ENCODE data around the gene SCG2. TPM values are rescaled to one million over a fixed set of nuclear protein-coding genes. Genes with fewer than 3 reads are reported as not detected.

The SCG2 gene
- total and polyA plus RNA-seq, 2 donors (not counting 1 experiment from before 2014, with no cell fraction given), result 0.66 to 2.9 TPM

DNA sequence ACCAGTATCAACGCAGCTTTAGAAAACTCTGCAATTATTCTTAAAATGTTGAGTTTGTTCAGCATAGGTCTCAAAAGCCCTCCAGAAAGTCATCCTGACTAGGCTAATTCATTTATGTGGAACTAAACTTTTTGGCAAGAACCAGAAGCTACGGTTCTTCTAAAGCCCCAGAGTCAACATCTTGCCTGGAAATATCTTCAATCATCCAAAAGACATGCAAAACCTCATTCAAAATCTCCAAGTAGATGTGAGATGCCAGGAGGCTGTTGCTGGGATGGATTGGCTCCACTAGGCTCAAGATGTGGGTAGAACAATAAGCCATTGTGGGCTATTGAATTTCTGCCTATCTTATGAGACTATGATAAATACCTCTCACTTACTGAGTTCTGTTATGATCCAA is 2.1 kb upstream of the SCG2 start:
- no peak overlapping the region for H3K4me3 ChIP-seq (replicated peaks in 1 of 4; ENCODE audit: control extremely low read depth in 1 of 4, insufficient read depth in 1 of 4, low read depth in 3 of 4, low read length in 4 of 4)
- no peaks in the 10 kb centered on the region for H3K9me3 ChIP-seq (ENCODE audit: control insufficient read depth, insufficient read depth, low read depth, low read length)
- H3K4me2 ChIP-seq (ENCODE audit: extremely low read depth, insufficient read depth, low read length), result no peak overlapping the region
- H2AFZ ChIP-seq (ENCODE audit: low read length), result no peak overlapping the region
- no peaks in the 10 kb centered on the region for H3K4me1 ChIP-seq (ENCODE audit: control insufficient read depth, extremely low read depth, insufficient read depth, low read length)
- no peaks in the 10 kb centered on the region for H3K36me3 ChIP-seq (ENCODE audit: control insufficient read depth, insufficient read depth, low read length)
- DNase-seq (ENCODE audit: low read depth in 2 of 2), result peak in 1 of 2 donors; percentile 68
- H3K9ac ChIP-seq (ENCODE audit: insufficient read depth, low read length), result no peak overlapping the region
- H4K20me1 ChIP-seq (ENCODE audit: control insufficient read depth, extremely low read depth, insufficient read depth, low read length), result no peaks in the 10 kb centered on the region
- no peak overlapping the region for H3K27ac ChIP-seq (ENCODE audit: insufficient read depth, low read length)
- TF ChIP-seq EZH2 (IDR thresholded peaks at IDR 0.05; ENCODE audit: low read length, missing control alignments) (no peak), CTCF (conservative IDR thresholded peaks at IDR 0.05 in 1 of 2, IDR thresholded peaks at IDR 0.05 in 1 of 2; ENCODE audit: low read depth in 1 of 2, low read length in 2 of 2) (no peak)
- H3K79me2 ChIP-seq (ENCODE audit: control insufficient read depth, insufficient read depth, low read length), result no peaks in the 10 kb centered on the region
- no peaks in the 10 kb centered on the region for H3K27me3 ChIP-seq (ENCODE audit: control insufficient read depth, insufficient read depth, low read length)

- Histone ChIP-seq H3K4me1 (ENCODE audit: control insufficient read depth, extremely low read depth, insufficient read depth, low read length) (peaks cover 5% of the 10 kb centered on the region), H3K9me3 (ENCODE audit: control insufficient read depth, insufficient read depth, low read depth, low read length) (no peaks in the 10 kb centered on the region), H3K36me3 (ENCODE audit: control insufficient read depth, insufficient read depth, low read length) (no peaks in the 10 kb centered on the region), H3K27me3 (ENCODE audit: control insufficient read depth, insufficient read depth, low read length) (no peaks in the 10 kb centered on the region), H2AFZ (ENCODE audit: low read length) (no peak overlapping the region), H4K20me1 (ENCODE audit: control insufficient read depth, extremely low read depth, insufficient read depth, low read length) (no peaks in the 10 kb centered on the region), H3K79me2 (ENCODE audit: control insufficient read depth, insufficient read depth, low read length) (no peaks in the 10 kb centered on the region), H3K4me3 (replicated peaks in 1 of 4; ENCODE audit: control extremely low read depth in 1 of 4, insufficient read depth in 1 of 4, low read depth in 3 of 4, low read length in 4 of 4) (no peak overlapping the region), H3K4me2 (ENCODE audit: extremely low read depth, insufficient read depth, low read length) (no peak overlapping the region), H3K27ac (ENCODE audit: insufficient read depth, low read length) (no peak overlapping the region), H3K9ac (ENCODE audit: insufficient read depth, low read length) (no peak overlapping the region)
- TF ChIP-seq CTCF (conservative IDR thresholded peaks at IDR 0.05 in 1 of 2, IDR thresholded peaks at IDR 0.05 in 1 of 2; ENCODE audit: low read depth in 1 of 2, low read length in 2 of 2) (no peak), EZH2 (IDR thresholded peaks at IDR 0.05; ENCODE audit: low read length, missing control alignments) (no peak)
- DNase-seq (ENCODE audit: low read depth in 2 of 2), result peak in 1 of 2 donors; percentile 42
These were observed 811 bp upstream of the SCG2 start for GRCh38 chr2:223602972-223603371.

GRCh38 chr2:223601018-223601417 is 1.1 kb downstream of the SCG2 start:
- H3K9ac ChIP-seq (ENCODE audit: insufficient read depth, low read length), result no peak overlapping the region
- no peak for DNase-seq (ENCODE audit: low read depth in 2 of 2)
- peak overlapping the region in 1 of 4 experiments; percentile 73 for H3K4me3 ChIP-seq (replicated peaks in 1 of 4; ENCODE audit: control extremely low read depth in 1 of 4, insufficient read depth in 1 of 4, low read depth in 3 of 4, low read length in 4 of 4)
- H3K4me2 ChIP-seq (ENCODE audit: extremely low read depth, insufficient read depth, low read length), result no peak overlapping the region
- TF ChIP-seq CTCF (conservative IDR thresholded peaks at IDR 0.05 in 1 of 2, IDR thresholded peaks at IDR 0.05 in 1 of 2; ENCODE audit: low read depth in 1 of 2, low read length in 2 of 2) (no peak), EZH2 (IDR thresholded peaks at IDR 0.05; ENCODE audit: low read length, missing control alignments) (no peak)
- H3K27ac ChIP-seq (ENCODE audit: insufficient read depth, low read length), result no peak overlapping the region
- no peak overlapping the region for H2AFZ ChIP-seq (ENCODE audit: low read length)
- peaks cover 5% of the 10 kb centered on the region for H3K4me1 ChIP-seq (ENCODE audit: control insufficient read depth, extremely low read depth, insufficient read depth, low read length)
- H3K9me3 ChIP-seq (ENCODE audit: control insufficient read depth, insufficient read depth, low read depth, low read length), result no peaks in the 10 kb centered on the region
- H4K20me1 ChIP-seq (ENCODE audit: control insufficient read depth, extremely low read depth, insufficient read depth, low read length), result no peaks in the 10 kb centered on the region
- no peaks in the 10 kb centered on the region for H3K79me2 ChIP-seq (ENCODE audit: control insufficient read depth, insufficient read depth, low read length)
- no peaks in the 10 kb centered on the region for H3K36me3 ChIP-seq (ENCODE audit: control insufficient read depth, insufficient read depth, low read length)
- no peaks in the 10 kb centered on the region for H3K27me3 ChIP-seq (ENCODE audit: control insufficient read depth, insufficient read depth, low read length)
